Activated CD4-positive, alpha-beta T cell treated with anti-CD3 and anti-CD28 coated beads, Interleukin-2, amount 50 U/mL, for 48 hours (primary cell): ENCODE data around the gene IRS1.
"Not testable (repeated sequence)": the region's sequence is repeated elsewhere in the genome, so short reads cannot be mapped to it uniquely, and the experiment has no call there.

ENCODE experiments used
- DNase-seq, 2 experiments: peaks; one replicate each; pipeline ENCODE4 v3.0.0-alpha.2; 2020

IRS1 gene, protein sequence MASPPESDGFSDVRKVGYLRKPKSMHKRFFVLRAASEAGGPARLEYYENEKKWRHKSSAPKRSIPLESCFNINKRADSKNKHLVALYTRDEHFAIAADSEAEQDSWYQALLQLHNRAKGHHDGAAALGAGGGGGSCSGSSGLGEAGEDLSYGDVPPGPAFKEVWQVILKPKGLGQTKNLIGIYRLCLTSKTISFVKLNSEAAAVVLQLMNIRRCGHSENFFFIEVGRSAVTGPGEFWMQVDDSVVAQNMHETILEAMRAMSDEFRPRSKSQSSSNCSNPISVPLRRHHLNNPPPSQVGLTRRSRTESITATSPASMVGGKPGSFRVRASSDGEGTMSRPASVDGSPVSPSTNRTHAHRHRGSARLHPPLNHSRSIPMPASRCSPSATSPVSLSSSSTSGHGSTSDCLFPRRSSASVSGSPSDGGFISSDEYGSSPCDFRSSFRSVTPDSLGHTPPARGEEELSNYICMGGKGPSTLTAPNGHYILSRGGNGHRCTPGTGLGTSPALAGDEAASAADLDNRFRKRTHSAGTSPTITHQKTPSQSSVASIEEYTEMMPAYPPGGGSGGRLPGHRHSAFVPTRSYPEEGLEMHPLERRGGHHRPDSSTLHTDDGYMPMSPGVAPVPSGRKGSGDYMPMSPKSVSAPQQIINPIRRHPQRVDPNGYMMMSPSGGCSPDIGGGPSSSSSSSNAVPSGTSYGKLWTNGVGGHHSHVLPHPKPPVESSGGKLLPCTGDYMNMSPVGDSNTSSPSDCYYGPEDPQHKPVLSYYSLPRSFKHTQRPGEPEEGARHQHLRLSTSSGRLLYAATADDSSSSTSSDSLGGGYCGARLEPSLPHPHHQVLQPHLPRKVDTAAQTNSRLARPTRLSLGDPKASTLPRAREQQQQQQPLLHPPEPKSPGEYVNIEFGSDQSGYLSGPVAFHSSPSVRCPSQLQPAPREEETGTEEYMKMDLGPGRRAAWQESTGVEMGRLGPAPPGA (N-terminal part only)

DNA sequence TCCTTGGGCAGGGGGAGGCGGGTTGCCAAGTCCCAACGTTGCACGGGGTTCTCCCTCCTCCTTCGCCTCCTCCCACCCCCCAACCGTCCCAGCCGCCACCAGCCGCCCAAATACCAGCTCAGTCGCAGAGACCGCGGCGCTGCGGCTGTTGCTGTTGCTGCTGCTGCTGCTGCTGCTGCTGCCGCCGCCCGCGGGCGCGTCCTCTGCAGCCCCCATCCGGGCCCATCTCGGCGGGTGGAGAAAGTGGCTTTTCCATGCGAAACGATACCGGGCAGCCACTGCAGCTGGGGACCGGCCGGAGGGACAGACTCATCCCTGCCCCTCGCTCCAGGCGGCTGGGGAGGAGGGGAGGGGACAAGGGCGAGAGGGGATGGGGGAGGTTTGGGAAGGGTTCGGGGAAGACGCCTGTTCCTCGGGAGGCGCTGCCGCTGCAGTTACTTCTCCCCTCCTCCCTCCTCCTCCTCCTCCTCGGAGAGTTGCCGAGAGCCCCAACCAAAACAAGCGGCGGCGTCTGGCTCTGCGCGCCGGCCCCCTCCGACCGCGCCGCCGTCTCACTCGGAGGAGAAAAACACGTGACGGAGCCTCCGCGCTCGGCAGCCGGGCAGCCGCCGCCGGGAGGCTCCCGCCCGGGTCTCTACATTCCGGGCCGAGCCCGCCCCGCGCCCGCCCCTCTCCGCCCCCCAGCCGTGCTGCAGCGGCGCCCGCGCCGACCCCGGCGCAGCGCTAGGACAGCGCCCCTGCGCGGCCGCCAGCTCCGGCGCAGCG is at the start of gene IRS1:
Gene IRS1 (minus strand): TSS at position 610 of the 765 bp plus-strand sequence. CDS start 1,082 bp downstream, outside the sequence.
- DNase-seq, result peak; percentile 61 to 70

- DNase-seq, result no peak
Measured at GRCh38 chr2:226849349-226849748, 49.7 kb upstream of the IRS1 start.

GRCh38 chr2:226847511-226847910 is 47.9 kb upstream of the IRS1 start:
- no peak for DNase-seq

DNA sequence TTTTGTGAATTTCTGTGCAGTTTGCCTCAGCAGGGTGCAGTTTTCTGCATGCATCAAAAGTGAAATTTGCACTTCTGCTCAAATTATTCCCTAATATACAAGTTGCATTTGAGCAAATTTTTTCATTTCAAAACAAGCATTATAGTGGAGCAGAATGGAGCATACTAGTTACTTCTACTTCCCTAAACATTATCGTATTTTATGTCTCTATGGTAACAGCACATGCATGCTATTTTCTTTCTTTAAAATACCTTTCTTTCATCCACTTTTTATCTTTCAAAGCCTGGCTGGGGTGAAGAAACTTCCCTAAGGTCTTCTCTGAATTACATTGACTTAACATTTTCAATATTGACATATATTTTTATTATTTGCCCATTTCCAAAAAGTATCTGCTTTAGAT is 47.5 kb upstream of the IRS1 start:
- DNase-seq, result no peak

GRCh38 chr2:226845386-226846116 is 45.9 kb upstream of the IRS1 start:
- DNase-seq, result no peak

DNA sequence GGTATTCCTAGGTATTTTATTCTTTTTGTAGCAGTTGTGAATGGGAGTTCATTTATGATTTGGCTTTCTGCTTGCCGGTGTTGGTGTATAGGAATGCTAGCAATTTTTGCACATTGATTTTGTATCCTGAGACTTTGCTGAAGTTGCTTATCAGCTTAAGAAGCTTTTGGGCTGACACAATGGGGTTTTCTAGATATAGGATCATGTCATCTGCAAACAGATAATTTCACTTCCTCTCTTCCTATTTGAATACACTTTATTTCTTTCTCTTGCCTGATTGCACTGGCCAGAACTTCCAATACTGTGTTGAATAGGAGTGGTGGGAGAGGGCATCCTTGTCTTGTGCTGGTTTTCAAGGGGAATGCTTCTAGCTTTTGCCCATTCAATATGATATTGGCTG is 43.4 kb upstream of the IRS1 start:
- DNase-seq, result not testable (repeated sequence)

- no peak for DNase-seq
Measured at GRCh38 chr2:226839951-226840350, 40.3 kb upstream of the IRS1 start.

DNA sequence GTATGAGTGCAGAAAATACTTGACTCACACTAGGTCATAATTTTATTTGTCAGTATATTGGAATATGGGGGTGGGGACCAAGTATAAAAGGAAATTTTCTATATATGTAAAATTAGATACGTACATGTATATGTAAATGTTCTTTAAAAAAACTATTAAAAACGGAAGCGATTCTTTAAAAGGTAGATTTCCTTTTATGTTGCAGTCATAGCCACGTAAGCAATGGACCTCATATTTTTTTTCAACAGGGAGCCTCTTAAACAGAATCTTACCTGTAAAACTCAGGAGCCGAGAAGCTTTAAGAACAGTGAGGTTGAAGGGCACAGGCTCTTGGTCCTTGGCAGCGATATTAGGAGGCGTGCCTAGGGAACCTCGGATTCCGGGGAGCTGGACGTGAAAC is 39.5 kb upstream of the IRS1 start:
- DNase-seq, result no peak

DNA sequence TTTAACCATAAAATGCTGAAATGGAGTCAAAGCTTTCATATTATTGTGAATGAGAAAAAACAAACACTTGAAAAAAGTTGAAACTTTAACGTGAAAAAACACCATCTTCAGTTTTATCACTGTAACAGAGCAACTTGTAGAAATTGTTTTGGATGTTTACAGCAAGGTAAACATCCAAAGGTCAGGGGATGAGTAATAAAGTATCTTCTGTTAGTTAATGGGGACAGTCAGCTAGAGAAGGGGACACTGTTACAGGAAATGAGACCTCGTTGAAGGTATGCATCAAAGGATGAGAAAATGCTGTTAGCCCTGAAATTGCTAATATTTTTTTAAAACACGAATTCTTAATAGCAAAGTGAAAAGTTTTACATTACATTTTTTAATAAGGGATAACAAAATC is 39.1 kb upstream of the IRS1 start:
- no peak for DNase-seq

- DNase-seq, result no peak
Measured at GRCh38 chr2:226837787-226838603, 38.4 kb upstream of the IRS1 start.

GRCh38 chr2:226837334-226837733 is 37.7 kb upstream of the IRS1 start:
- DNase-seq, result peak in 1 of 2 experiments; percentile 14

DNA sequence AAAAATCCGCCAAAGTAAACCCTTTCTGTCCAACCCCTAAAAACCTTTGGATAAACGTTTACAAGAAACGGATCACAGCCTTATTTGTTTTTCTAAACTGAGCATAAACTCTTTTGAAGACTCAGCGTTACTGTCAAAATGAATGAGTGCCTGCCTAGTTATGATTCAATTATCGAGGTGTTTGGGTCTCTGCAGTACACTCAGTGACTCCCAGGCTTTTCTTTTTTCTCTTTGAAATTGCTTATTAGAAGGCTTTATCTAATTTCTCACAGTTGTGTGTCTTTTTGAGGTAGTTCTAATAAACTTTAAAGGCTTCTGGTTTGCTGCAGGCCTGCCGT is 36.9 kb upstream of the IRS1 start:
- no peak for DNase-seq

DNA sequence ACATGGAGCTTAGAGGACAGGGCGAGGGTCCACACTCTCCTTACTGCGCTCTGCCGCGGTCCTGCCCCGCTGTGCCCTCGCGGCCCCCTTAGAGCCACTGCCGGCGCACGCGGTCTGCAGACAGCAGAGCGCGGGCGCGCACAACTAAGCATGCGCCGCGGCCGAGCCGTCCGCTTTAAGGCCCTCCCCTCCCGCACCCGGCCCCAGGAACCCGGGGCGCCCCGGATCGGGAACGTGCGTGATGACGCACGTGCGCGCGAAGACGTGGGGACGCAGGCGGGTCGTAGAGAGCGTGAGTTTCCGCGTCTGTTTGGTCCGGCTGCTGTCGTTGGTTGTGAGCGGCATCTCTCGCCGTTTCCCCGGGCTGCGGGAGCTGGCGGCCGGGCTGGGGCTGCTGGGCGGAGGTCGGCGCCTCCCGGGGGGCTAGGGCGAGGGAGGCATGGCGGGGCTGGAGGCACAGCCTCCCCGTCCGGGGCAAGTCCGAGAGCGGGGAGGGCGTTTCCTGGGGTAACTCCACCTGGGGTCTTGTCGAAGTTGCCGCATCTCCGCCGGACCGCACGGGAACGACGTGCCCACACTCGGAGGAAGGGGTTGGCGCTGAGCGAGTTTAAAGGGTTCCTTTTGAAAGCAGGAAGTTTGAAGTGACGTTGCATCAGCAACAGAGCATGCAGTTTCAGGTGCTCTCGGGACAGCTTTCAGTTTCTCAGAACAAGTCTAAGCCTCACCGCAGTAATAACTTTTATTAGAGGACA is 36.4 kb upstream of the IRS1 start, which contains the start of gene RHBDD1:
Gene RHBDD1 (plus strand): TSS at position 259 of the 752 bp plus-strand sequence. CDS start 28,640 bp downstream, outside the sequence.
- peak; percentile 91 to 92 for DNase-seq

DNA sequence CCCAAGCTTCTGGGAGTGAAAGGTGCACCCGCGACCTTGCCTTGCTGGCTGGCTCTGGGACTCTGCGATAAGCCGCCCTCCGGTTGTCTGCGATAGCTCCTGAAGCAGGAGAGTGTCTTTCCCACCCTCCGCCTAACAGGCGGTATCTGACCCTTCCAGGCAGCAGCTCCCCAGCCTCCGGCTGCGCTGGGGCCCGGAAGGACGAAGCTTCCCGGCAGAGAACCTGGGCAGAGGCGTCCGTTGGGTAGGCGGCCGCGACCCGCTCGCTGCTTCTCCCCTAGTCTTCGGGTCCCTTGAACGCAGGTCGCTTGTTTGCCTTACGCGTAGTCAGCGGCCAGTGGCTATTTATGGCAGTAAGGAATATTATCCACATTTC is 35.8 kb upstream of the IRS1 start:
- no peak for DNase-seq

DNA sequence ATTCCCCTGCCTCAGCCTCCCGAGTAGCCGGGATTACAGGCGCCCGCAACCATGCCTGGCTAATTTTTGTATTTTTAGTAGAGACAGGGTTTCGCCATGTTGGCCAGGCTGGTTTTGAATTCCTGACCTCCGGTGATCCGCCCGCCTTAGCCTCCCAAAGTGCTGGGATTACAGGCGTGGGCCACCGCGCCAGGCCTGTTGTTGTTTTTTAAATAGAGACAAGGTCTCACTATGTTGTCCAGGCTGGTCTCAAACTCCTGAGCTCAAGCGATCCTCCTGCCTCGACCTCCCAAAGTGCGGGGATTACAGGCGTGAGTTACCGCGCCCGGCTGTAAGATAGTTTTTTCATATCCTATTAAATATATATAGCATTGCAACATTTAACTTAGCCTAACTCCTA is 35.3 kb upstream of the IRS1 start:
- DNase-seq, result not testable (repeated sequence)

- no peak for DNase-seq
Measured at GRCh38 chr2:226832061-226832460, 32.4 kb upstream of the IRS1 start.

GRCh38 chr2:226831266-226831665 is 31.6 kb upstream of the IRS1 start:
- no peak for DNase-seq

GRCh38 chr2:226829721-226830631 is 30.4 kb upstream of the IRS1 start:
- DNase-seq, result no peak

- no peak for DNase-seq
Measured at GRCh38 chr2:226828191-226828590, 28.6 kb upstream of the IRS1 start.
